ENCODE data around the gene PWWP2B. TPM values are rescaled to one million over a fixed set of nuclear protein-coding genes. Genes with fewer than 3 reads are reported as not detected.

PWWP2B gene
- total and polyA plus RNA-seq, 2 of the 4 experiments (the other 2 are of a cell fraction) = 1.7 to 2.2 TPM

DNA sequence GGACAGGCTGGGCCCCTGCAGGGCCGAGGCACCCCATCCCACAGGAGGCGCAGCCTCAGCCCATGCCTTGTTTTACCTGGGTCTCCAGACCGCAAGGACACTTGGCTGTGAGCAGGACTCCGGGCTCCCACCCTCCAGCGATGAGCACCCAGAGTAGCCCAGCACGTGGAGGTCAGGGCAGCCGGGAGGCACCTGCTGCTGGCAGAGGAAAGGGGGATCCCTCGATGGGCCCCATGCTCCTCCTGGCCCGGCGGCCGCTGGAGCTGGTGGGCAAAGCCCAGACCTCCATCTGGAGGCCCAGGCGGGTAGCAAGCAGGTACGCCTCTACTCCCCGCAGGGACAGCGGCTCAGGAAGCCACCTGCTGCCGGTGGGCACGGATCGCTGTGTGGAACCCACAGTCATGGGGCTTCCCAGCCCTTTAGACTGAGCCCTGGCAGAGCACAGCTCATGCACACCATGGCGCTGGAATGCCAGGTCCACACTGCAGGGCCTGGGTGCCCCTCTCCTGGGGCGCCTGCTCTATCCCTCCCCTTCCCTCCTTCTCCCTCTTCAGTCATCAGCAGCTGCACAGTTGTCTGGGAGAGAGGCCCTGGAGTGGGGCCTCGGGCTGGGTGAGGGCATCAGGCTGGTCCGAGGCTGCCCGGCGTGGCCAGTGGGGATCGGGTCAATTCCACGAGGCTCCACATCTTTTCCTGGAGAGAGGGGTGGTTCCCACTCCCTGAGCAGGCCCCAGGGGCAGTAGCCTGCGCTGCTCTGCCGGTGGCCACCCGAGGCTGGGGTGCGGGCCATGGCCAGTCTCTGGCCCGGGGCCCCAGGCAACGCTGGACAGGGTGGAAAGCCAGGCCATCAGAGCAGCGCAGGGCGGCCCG lies 65.7 kb downstream of the PWWP2B start:
- Histone ChIP-seq H3K9ac (ENCODE audit: low read depth, low read length) (no peak overlapping the region), H3K23ac (ENCODE audit: low read depth, low read length) (no peak overlapping the region), H3K9me1 (ENCODE audit: insufficient read depth, low read length) (no peaks in the 10 kb centered on the region), H4K20me1 (ENCODE audit: insufficient read depth, low read length) (no peaks in the 10 kb centered on the region), H4K8ac (ENCODE audit: low read depth in 2 of 2, low read length in 2 of 2) (no peak overlapping the region), H3K4ac (ENCODE audit: low read depth, low read length) (no peak overlapping the region), H3K36me3 (ENCODE audit: control insufficient read depth, insufficient read depth, low read length) (no peaks in the 10 kb centered on the region), H2AK5ac (ENCODE audit: low read depth, low read length) (no peak overlapping the region), H3K4me3 (ENCODE audit: insufficient read depth, low read depth, low read length) (no peak overlapping the region), H2AK9ac (replicated peaks; ENCODE audit: low read depth, low read length, poor library complexity) (no peak overlapping the region), H3K14ac (replicated peaks; ENCODE audit: low read depth, low read length) (no peak overlapping the region), H3K4me2 (ENCODE audit: low read depth, low read length) (no peak overlapping the region), H3K56ac (ENCODE audit: extremely low read depth, insufficient read depth, low read length) (no peak overlapping the region), H3K9me3 (ENCODE audit: control insufficient read depth, insufficient read depth, low read length) (no peaks in the 10 kb centered on the region), H4K5ac (ENCODE audit: low read depth, low read length) (no peak overlapping the region), H3K79me1 (ENCODE audit: low read depth in 1 of 2, low read length in 2 of 2) (no peaks in the 10 kb centered on the region), H2BK120ac (ENCODE audit: low read depth, low read length) (no peak overlapping the region), H3K27me3 (ENCODE audit: control insufficient read depth, insufficient read depth, low read length) (peaks cover under 1% of the 10 kb centered on the region; the same call in 1 of the 2 replicates), H3K18ac (ENCODE audit: low read depth, low read length) (no peak overlapping the region), H2BK15ac (ENCODE audit: low read depth, low read length) (no peak overlapping the region), H2BK20ac (ENCODE audit: low read depth, low read length) (no peak overlapping the region), H4K91ac (ENCODE audit: insufficient read depth, low read depth, low read length) (no peak overlapping the region), H2AFZ (replicated peaks; ENCODE audit: low read length, poor library complexity) (no peak overlapping the region), H3K4me1 (ENCODE audit: control insufficient read depth, insufficient read depth, low read length) (no peaks in the 10 kb centered on the region; the same call in 1 of the 2 replicates), H3K27ac (ENCODE audit: insufficient read depth, low read length) (no peak overlapping the region), H2BK5ac (ENCODE audit: low read depth, low read length, poor library complexity, severe bottlenecking) (no peak overlapping the region)
- ATAC-seq (ENCODE audit: low read depth) (no peak), DNase-seq (no peak)
- intact Hi-C loops (cut with micrococcal nuclease) = no loop called here
- dilution Hi-C loops (cut with HindIII; ENCODE audit: low sequenced_read_pairs, unreplicated experiment) = no loop called here
- WGBS, 2 experiments (ENCODE audit: extremely low coverage in 2 of 2, insufficient read length in 1 of 2) = 88% methylated on average over 19 of the region's 35 CpGs; no CpG with 5 or more reads in 1 of the 2 experiments
- in situ Hi-C loops (cut with MboI; ENCODE audit: low sequenced_read_pairs) = no loop called here
- ChIA-PET CTCF (interaction anchor here (0.6 kb wide), 1 partner anchor 67 kb away, joined by 3 read pairs; no protein-coding TSS in a partner anchor), POLR2A (ENCODE audit: unreplicated experiment) (no interaction called here)
- BruUV-seq (replicated peaks) = no TSS peak
- no peak for TF ChIP-seq CTCF (conservative IDR thresholded peaks at IDR 0.05; ENCODE audit: low read depth, low read length)
- TF ChIP-seq ELK1 (IDR thresholded peaks at IDR 0.05; ENCODE audit: borderline replicate concordance, low read depth, low read length) = no peak
- TF ChIP-seq NFE2L2 (IDR thresholded peaks at IDR 0.05; ENCODE audit: low read depth, low read length) = no peak
- no peak for TF ChIP-seq BHLHE40 (IDR thresholded peaks at IDR 0.05; ENCODE audit: low read depth, low read length)
- no peak for TF ChIP-seq FOS (IDR thresholded peaks at IDR 0.05; ENCODE audit: low read depth, low read length)
- TF ChIP-seq, protein P1, sequence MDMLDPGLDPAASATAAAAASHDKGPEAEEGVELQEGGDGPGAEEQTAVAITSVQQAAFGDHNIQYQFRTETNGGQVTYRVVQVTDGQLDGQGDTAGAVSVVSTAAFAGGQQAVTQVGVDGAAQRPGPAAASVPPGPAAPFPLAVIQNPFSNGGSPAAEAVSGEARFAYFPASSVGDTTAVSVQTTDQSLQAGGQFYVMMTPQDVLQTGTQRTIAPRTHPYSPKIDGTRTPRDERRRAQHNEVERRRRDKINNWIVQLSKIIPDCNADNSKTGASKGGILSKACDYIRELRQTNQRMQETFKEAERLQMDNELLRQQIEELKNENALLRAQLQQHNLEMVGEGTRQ (IDR thresholded peaks at IDR 0.05; ENCODE audit: low read depth, low read length) = no peak
- TF ChIP-seq RCOR1 (IDR thresholded peaks at IDR 0.05; ENCODE audit: insufficient replicate concordance, low read length) = no peak
- no peak for TF ChIP-seq MAFK (IDR thresholded peaks at IDR 0.05; ENCODE audit: low read depth, low read length)
- TF ChIP-seq POLR2A (IDR thresholded peaks at IDR 0.05; ENCODE audit: low read depth, low read length) = no peak
- TF ChIP-seq CHD1 (IDR thresholded peaks at IDR 0.05; ENCODE audit: low read depth, low read length) = no peak
- no peak for TF ChIP-seq RFX5 (IDR thresholded peaks at IDR 0.05; ENCODE audit: low read depth, low read length)
- TF ChIP-seq SMC3 (IDR thresholded peaks at IDR 0.05; ENCODE audit: low read depth, low read length) = no peak
- TF ChIP-seq RAD21 (IDR thresholded peaks at IDR 0.05; ENCODE audit: low read length) = no peak
- TF ChIP-seq MXI1 (IDR thresholded peaks at IDR 0.05; ENCODE audit: borderline replicate concordance, low read depth, low read length) = no peak
- no peak for TF ChIP-seq CEBPB (IDR thresholded peaks at IDR 0.05; ENCODE audit: low read depth, low read length)

Data from IMR-90 (cell line).